ENCODE results near the gene CTDP1. TPM values are rescaled to one million over a fixed set of nuclear protein-coding genes. Genes with fewer than 3 reads are reported as not detected.

Gene CTDP1, protein sequence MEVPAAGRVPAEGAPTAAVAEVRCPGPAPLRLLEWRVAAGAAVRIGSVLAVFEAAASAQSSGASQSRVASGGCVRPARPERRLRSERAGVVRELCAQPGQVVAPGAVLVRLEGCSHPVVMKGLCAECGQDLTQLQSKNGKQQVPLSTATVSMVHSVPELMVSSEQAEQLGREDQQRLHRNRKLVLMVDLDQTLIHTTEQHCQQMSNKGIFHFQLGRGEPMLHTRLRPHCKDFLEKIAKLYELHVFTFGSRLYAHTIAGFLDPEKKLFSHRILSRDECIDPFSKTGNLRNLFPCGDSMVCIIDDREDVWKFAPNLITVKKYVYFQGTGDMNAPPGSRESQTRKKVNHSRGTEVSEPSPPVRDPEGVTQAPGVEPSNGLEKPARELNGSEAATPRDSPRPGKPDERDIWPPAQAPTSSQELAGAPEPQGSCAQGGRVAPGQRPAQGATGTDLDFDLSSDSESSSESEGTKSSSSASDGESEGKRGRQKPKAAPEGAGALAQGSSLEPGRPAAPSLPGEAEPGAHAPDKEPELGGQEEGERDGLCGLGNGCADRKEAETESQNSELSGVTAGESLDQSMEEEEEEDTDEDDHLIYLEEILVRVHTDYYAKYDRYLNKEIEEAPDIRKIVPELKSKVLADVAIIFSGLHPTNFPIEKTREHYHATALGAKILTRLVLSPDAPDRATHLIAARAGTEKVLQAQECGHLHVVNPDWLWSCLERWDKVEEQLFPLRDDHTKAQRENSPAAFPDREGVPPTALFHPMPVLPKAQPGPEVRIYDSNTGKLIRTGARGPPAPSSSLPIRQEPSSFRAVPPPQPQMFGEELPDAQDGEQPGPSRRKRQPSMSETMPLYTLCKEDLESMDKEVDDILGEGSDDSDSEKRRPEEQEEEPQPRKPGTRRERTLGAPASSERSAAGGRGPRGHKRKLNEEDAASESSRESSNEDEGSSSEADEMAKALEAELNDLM
- total RNA-seq: 21.4 and 26.5 TPM in 2 replicates

DNA sequence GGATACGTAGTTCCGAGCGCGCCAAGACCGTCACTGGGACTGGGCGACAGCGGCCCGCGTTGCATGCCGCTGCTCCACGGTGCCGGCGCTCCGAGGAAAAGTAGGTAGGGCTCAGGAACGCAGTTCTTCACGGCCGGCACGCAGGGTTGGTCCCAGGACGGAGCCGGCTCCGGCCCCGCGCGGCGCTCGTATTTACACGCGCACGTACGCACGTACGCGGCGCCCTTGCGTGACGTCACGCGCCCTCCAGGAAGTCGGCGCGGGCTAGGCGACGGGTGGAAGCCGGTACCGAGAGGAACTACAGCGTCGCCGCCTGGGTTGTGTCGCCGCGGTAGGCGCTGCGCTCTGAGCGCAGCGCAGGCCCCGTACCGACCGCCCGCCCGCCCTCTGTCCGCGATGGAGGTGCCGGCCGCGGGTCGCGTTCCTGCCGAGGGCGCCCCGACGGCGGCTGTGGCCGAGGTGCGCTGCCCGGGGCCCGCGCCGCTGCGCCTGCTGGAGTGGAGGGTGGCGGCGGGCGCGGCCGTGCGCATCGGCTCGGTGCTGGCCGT lies at the start of gene CTDP1:
CTDP1 (plus strand) TSS at position 252 of the 548 bp plus-strand sequence; CDS start at position 397, 145 bp downstream.

DNA sequence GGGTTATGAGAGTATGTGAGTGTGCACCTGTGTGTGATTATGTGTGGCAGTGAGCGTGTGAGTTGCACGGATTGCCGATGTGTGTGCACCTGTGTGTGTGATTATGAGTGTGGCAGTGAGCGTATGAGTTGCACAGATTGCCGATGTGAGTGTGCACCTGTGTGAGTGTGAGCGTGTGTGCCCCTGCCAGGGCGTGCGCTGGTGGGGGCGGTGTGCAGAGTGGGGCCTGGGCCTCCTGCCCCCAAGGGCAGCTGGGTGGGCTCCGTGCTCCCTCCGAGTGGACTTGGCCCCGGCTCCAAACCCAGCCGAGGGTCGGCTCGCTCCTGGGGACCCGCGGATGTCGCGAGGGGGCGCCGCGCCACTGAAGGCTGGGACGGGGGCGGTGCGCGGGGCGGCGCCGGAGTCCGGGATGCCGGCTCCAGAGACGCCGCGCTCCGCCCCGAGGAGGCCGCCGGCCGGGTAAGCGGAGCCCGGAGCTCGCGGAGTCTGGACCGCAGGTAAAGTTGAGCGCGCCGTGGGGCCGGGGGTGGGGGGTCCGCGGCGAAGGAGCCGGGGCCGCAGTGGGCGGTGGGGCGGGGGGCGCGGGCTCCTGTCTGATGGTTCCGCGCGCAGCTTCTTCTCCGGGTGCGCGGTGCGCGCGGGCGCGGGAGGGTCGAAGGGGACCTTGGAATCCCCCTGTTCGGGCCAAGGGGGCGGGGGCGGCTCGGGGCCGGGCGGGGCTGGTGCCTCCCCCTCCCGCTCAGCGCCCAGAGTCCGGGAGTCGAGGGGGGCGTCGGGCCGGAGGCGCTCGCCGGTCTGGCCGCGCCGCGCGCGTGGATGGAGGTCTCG lies 118.1 kb downstream of the CTDP1 start, which contains the start of gene KCNG2:
KCNG2 (plus strand) TSS at position 421 of the 828 bp plus-strand sequence. CDS start 65,730 bp downstream, outside the sequence.

Other genes starting within 250 kb of the CTDP1 start
- gene KCNG2, start 118.1 kb downstream of the CTDP1 start, total RNA-seq: 0.73 and 3.3 TPM in 2 replicates